ENCODE measurements around the gene PLEKHH1.

Gene PLEKHH1

DNA sequence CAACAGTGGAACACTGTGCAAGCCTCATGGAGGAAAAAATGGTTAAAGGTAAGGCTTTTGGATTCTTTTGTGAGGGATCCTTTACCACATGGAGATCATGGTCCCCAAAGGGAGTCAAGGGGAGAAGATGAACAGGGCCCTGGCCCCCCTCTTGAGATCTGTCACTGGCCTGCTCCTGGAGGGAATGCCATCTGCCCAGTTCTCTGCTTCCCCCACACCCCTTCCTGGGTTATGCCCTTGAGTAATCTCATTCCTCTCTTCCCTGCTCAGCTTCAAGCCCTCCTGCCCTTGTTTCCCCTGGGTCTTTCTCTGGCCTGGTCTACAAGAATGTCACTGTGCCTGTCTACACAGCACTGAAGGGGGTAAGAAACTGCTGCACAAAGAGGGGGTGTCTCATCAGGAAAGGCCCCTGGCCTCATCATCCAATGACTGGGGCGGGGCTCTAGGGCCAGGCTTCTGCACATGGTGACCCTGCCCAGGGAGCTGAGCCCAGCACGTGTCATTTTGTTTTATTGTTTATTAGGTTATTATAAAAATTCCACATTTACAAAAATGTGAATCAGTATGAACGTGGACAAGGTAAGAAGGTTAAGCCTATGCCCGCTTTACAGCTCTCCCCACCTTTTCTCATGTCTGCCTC lies 36.7 kb downstream of the PLEKHH1 start:
- DNase-seq = no peak

DNA sequence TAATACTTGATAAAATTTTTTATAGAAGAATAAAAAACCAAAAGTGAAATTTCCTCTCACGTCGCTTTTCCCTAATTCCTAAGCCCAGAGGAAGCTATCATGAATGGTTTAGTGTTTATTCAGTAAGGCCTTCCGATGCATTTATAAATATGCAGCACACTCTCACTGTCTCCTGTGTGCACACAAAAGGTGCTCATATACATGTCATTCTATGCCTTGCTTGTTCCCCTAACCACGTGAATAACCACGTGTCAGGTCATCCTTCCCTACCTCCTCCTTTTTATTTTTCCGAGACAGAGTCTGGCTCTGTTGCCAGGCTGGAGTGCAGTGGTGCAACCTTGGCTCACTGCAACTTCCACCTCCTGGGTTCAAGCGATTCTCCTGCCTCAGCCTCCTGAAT lies 37.4 kb downstream of the PLEKHH1 start:
- no peak for DNase-seq

DNA sequence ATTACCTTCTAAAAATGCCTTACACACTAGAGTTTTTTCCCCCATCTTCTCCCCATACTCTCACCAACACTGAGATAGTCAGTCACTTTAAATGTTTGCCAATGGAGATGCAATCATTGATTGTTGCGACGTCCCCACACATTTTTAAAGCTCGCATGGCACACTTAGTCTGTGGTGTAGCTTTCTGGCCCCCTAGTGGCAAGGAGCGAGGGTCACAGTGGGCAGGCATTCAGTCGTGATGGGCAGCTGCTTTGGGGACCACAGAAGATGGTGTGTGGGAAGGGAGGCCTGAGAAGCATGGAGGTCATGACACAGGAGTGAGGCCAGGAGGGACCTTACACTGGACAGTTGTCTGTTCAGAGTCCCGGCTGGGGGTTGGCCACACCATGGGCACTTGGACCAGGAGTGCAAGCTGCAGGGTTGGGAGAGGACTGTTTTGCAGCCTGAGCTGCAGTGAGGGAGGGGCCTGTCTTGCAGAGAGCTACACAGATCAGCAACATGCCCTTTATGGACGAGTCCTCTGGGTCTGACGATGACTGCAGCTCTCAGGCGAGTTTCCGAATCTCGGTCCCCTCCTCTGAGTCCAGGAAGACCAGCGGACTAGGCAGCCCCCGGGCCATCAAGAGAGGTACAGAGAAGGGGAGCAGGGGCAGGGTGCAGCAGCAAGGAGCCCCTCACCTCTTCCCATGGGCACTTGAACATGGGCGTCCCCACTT lies 38.3 kb downstream of the PLEKHH1 start:
- DNase-seq = peak; percentile 44

DNA sequence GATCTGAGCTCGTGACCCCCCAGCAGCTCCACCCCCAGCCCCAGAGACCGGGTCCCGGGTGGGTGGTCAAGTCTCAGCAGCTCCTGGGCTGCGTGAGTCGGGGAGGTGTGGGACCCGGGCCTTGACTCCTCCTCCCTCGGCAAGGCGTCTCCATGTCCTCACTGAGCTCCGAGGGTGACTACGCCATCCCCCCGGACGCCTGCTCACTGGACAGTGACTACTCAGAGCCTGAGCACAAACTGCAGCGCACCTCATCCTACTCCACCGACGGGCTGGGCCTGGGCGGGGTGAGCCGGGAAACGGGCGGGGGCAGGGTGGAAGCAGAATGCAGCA lies 38.9 kb downstream of the PLEKHH1 start:
- no peak for DNase-seq

DNA sequence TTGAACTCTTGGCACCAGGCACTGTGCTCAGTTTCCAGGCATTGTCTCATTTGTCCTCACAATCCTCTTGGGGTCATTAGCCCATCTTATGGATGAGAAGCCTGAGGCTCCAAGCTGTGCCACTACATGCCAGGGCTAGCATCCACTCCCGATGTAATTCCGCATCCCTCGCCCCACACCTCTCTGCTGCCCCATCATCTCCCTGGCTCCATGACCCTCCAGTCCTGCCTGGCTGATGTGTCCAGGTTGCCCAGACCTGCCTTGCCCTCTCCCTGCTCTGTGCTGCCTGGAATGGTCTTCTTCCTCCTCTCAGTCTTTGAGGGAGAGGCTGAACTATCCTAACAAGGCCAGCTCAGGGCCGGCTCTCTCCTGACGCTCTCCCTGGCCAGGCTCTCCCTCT lies 39.5 kb downstream of the PLEKHH1 start:
- no peak for DNase-seq

DNA sequence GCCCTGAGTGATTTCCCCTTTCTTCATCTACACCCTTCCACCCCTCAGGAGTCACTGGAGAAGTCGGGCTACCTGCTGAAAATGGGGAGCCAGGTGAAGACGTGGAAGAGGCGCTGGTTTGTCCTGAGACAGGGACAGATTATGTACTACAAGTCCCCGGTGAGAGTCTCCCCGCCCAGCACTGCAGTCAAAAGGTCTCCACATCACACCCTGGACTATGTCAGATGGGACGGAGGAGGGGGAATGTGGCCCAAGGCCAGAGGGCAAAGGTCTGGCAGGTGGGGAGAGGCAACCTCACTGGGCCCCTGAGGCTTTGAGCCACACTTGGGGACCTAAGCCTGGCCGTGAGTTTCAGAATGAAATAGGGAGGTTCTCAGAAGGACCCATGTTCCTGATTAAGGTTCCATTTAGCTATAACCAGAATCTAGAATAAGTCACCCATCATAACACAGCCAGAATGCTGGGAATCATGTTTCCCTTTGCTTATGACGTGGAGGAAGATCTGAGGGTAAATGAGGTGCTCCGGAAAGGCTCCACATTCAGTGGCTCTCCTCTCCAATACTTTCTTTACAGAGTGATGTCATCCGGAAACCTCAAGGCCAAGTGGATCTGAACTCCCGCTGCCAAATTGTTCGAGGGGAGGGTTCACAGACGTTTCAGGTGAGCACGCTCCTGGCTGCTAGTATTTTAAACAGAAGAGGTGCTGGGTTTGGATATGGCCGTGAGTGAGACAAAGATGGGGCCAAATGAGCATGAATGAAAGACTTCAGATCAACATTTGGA lies 40.3 kb downstream of the PLEKHH1 start:
- no peak for DNase-seq

DNA sequence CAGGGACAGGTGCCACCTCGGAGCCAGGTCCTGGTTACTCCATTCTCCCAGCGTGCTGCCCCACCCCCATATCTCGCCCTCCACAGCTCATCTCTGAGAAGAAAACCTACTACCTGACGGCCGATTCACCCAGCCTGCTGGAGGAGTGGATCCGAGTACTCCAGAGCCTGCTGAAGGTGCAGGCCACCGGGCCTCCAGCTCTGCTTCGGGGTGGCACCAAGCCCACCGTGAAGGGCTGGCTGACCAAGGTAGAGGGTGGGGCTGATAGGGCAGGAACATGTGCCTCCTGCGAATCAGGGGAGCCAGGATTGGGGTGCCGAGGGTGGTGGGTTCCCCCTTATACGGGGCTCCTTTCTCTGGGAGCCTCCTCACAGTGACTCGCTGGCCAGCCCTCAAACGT lies 41.1 kb downstream of the PLEKHH1 start:
- no peak for DNase-seq

DNA sequence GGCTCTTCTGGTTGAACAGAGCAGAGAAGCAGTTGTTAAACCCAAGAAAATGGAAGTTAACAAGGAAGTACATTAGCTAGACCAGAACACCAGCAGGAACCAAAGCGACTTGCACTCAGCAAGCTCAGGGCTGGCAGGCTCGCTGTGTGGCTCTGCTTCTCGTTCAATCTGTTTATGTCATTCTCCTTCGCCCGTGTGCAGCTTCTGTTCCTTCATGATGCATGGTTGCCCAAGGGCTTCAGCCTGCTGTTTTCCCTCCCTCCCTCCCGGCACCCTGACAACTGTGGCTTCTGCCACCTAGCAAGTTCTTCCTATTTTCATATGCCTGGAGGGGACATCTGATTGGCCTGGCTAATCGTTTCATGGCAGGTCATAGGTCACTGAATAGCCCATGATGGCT lies 41.7 kb downstream of the PLEKHH1 start:
- DNase-seq = no peak

DNA sequence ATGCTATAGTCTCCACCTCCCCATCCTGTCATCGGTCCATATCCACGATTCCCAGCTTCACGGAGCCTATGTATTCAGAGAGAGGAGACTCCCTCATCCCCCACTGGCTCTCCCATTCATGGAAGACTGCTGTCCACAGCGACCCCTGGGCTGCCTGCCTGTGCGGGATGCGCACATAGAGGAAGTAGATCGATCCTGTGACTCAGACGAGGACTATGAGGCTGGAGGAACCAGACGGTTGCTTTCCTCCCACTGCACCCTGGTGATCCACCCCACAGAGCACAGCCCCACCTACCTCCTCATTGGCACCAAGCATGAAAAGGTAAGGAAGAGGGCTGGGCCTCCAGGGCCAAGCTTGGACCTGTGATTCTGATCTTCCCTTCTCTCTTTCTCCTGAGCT lies 42.6 kb downstream of the PLEKHH1 start:
- DNase-seq = peak; percentile 6

DNA sequence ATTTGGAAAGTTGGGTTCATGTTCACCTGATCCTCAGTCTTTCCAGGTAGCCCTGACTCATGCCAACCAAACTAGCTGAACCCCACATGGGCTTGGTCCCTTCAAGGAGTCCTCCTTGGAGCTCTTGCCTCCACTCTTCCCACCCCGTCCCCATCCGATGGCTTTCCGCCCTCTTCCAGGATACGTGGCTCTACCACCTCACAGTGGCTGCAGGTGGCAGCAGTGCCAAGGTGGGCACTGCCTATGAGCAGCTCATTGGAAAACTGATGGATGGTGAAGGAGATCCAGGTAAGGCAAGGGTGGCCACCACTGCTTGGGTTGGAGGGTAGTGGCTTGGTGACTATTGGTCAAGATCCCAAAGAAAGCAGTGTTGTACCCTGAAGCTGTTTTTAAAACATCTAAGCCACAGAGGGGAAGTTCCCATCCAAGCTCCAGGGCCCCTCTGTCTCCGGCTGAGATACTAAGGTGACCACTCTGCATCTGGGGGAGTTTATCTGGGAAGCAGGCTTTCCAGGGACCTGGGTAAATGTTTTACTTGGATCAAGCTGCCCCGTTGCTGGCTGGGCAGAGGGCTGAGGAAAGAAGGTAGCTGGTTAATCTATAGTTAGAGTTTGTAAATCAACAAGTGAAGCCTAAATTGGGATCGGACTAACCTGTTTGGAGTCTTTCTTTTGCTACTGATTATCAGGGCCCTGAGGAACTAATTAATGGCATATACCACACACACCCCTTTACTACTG lies 43.3 kb downstream of the PLEKHH1 start:
- DNase-seq = no peak

DNA sequence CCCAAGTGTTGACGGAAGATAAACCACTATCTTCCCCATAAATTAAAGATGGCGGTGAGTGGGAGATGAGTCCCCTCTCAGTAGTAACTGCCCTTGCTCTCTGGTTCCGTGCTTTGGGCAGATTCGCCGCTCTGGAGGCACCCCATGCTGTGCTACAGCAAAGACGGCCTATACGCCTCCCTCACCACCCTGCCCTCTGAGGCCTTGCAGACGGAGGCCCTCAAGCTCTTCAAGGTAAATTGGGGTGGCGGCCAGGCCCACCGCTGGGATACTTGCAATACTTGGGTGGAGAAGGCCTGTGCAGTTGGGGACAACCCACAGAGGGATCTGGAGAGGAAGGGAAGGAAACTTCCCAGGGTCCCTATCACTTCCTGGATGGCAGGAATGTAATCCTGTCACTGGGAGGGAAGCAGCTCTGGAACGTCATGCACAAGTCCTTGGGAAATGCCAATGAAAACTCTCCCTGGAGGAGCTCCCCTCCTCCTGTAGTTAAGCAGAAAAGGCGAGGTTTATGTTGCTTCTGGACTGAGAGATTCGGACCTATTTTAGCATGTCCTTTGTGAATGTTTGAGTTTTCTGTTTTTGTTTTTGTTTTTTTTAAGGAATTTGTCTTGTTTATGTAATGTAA lies 44.2 kb downstream of the PLEKHH1 start:
- DNase-seq = no peak

DNA sequence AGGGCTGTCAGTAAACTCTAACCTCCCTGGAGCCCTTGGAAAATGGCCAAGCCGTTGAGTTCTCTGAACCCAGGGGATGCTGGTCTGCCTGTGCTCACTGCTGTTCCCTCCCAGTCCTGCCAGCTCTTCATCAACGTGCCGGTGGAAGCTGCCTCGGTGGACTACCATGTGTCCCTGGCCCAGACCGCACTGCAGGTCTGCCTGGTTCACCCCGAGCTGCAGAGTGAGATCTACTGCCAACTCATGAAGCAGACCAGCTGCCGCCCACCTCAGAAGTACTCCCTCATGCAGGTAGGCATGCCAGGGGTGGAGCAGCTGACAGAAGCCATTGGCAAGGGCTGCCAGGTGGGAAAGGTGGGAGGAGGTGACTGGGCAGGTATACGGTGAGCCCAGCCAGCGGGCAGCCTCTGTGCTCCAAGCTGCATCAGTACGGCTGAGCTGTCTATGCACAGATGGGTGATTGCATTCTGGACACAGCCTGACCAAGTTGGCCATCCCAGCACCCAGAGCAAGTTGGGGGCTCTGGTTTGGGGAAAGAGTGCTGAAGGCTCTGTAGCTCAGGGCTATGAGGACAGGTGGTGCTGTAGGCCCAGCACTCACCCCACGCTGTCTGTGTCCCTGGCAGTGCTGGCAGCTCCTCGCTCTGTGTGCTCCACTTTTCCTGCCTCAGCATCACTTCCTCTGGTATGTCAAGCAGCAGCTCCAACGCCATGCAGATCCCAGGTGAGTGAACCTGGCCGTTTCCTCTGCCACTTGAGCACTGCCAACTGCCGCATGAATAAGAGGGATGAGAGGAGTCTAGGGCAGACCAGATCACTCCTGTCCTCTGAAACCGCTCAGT lies 45.0 kb downstream of the PLEKHH1 start:
- DNase-seq = no peak

DNA sequence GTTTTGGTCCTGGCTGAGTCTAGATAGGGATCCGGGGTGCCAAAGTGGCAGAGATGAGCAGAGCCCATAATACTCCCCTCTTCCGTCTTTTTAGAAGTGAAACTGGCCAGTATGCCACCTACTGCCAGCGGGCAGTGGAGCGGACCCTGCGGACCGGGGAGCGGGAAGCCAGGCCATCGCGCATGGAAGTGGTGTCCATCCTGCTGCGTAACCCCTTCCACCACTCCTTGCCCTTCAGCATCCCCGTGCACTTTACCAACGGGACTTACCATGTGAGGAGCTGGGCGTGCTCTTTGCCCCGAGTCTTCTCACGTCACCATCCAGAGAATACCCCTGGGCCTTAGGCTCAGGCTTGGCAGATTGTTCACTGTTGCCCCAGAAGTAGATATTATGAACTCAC lies 46.0 kb downstream of the PLEKHH1 start:
- no peak for DNase-seq

DNA sequence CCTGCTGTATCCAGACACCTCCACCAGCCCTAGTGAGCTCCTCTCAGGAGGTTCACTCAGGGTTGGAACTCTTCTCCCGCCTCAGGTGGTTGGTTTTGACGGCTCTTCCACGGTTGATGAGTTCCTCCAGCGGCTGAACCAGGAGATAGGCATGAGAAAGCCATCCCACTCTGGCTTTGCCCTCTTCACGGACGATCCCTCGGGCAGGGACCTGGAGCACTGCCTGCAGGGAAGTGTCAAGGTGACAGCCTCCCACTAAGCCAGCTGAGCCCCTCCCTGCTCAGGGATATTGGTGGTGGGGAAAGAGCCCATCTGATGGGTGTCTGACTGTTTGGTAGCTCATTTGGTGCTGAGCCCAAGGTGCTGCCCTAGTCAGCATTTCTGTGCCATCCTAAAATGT lies 46.5 kb downstream of the PLEKHH1 start:
- DNase-seq = no peak

DNA sequence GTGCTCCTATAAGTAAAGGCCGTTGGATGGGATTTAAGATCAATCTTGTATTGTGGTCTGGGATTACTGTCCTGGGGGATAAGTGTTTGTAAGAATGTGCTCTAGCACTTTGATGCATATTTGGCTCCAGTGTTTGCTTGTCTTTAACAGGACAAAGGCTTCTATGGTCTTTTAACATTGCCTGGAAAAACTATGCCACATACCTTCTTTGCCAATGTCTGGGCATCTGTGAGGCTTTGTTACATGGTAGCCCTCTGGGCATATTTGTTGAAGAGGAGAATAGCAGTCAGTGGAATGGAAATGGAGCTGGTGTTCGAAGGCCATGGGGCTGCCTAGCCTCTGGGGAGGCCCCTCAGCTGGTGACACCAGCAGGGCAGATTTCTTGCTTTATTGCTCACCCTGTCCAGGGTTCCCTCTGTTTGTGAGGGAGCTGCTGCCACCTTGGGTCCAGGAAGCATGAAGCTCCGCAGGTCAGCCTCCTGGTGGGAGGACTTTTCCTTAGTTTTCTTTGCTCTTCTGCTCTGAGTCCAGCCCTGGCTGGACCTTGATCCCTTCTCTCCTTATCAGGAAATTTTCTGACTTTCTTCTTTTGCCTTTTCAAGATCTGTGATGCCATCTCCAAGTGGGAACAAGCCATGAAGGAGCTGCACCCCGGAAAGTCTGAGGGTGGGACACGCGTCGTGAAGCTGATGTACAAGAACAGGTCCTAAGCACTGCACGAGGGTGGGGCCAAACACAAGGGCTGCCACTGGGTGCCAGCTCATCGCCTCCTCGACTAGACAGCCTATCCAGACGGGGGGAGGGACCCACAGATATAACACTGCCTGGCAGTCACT lies 47.5 kb downstream of the PLEKHH1 start:
- DNase-seq = no peak

DNA sequence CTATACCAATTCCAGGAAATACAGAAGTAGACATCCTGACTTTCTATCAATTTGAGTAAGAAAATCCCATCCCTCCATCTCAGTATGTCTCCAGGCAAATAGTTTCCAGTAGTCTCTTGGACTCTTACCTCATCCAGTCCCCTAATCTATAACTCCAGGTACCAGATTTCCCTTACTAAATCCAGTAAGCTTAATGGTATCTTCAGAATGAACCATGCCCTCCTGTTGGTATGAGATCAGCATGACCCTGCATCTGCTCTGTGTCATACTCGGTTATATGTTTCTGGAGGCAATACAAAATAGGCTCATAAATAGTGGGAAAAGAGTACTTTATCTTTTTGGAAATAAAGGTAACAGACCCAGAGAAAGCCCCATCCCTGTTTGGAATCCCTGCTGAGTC lies 48.6 kb downstream of the PLEKHH1 start:
- no peak for DNase-seq

DNA sequence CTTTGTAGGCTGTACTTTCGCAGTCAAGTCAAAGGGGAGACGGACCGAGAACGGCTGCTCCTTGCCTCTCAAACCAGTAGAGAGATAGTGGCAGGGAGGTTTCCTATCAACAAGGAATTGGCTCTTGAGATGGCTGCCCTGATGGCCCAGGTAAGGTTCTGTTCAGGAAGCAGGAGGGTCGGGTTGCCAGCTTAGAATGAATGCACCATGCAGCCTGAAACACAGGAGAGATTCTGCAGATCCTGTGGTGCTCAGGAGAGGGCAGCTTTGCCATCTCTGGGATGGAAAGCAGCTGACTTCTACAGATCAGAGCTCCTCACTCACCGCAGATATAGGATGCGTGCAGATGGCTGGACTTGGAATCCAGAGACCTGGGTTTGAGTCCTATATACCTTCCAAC lies 49.0 kb downstream of the PLEKHH1 start:
- no peak for DNase-seq

DNA sequence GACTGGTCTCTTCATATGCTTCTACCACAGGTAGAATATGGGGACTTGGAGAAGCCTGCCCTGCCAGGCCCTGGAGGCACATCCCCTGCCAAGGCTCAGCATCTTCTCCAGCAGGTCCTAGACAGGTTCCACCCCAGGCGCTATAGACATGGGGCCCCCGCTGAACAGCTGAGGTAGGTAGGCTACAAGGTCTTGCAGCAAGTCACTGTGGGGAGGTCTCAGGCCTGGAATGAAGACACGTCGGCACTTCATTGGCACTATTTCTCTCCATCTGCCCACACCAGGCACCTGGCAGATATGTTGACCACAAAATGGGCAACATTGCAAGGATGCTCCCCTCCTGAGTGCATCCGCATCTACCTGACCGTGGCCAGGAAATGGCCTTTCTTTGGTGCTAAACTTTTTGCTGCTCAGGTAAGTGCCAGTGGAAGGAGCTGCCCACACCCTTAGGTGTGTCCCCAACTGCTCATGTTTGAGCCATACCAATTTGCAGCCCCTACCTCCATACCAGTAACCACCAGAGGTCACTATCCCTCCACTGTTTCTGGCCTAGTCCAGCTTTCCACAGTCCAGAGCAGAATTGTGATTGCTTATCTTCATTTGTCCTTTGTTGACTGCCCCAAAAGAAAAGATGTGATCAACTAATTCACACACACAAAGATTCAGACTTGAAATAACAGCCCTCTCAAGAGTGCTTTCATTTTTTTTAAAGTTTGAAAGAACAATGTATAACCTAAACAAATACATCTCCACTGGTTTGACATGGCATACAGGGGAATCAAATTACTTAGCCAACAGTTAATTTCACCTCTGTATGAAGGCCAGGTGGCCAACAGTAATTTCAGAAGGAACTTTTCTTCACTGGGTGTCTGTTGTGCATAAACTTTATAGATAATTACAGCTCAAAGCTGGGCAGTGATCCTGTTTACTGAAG lies 50.9 kb downstream of the PLEKHH1 start:
- DNase-seq = peak; percentile 36

DNA sequence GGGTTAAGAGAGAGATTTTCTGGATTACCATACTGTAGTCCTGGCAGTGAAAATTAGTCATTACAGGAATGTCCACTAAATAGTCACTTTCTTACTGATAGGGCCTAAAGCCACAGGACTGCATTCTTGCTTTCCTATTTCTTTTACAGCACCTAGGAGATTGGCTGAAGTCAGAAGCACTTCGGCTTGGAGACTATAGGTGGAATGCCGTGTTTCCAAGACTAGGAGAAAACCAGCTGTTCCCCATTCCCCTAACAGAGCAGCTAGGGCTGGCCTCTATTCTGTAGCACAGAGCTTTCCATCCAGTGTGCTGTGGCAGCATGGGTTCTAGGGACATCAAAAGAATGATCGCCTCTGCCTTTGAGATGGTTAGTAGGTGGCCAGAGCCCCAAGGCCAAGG lies 51.9 kb downstream of the PLEKHH1 start:
- DNase-seq = no peak

DNA sequence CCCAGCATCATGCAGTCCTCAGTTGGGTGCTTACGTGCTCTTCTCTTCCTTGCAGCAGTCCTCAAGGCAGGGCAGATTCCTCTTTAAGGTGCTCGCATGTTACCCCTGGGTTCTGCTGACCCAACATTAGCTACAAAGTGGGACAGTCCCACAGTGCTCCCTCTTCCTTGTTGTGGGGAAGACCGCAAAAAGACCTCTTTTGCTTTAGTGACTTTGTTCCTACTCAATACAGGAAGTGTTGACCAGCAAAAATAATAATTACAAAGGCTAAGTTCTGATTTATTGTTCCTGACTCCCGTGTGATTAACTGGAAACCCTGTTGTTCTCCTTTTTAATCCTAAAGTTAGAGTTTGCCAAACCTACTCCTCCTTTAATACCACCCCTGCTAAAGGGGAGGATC lies 53.3 kb downstream of the PLEKHH1 start:
- no peak for DNase-seq

Data from fibroblast of skin of right biceps (primary cell).